ENCODE data around the gene WDR17.

The WDR17 gene

DNA sequence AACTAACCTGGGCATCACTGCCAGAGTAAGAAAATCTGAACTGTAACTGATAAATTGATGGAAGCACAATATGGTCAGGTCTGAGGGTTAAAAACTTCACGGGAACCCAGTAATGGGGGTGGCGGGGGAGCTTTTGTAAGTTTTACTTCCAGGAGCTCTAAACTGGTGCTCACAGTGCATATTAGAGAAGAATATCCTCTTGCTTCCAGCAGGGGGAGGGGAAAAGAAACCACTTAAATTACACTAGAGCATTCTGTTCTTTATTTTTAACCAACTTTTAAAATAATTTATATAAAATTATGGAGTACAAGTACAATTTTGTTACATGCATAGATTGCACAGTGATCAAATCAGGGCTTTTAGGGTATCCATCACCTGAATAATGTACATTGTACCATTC lies 33.7 kb downstream of the WDR17 start:
- DNase-seq (ENCODE audit: low read depth in 2 of 2): no peak

DNA sequence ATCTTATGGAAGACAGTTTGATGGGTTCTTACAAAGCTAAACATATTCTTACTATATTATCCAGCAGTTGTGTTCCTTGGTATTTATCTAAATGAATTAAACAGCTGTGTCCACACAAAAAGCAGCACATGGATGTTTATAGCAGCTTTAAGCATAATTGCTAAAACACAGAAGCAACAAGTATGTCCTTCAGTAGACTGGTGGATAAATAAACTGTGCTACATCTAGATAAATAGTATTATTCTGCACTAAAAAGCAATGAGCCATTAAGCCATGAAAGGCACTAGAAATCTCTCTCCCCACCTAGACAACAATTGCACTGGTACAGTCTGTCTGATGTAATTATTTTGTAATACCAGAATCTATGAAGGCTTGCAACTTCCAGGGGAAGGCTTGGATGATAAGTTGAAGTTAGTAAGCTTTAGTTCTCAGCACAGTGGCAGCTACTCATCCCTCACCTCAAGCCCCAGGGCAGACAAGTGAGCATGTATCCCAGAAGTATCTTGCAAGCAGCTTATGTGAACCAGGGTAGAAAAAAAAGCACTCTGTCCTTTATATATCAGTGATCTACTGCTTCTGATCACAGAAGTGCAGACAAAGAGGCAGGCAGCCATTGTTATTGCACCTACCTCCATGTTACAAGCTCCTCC lies 36.9 kb downstream of the WDR17 start:
- no peak for DNase-seq (ENCODE audit: low read depth in 2 of 2)

DNA sequence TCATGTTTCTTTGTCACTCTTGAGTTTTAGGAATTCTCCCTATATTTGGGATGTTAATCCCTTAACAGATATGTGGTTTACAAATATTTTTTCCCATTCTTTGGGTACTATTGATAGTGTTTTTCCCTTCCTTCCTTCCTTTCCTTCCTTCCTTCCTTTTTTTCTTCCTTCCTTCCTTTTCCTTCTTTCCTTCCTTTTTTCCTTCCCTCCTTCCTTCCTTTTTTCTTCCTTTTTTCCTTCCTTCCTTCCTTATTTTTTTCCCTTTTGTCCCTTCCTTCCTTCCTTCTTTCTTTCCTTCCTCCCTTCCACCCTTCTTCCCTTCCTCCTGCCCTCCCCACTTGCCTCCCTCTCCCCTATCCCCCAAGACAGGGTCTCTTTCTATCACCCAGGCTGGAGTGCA lies 42.1 kb downstream of the WDR17 start:
- no peak for DNase-seq (ENCODE audit: low read depth in 2 of 2)

DNA sequence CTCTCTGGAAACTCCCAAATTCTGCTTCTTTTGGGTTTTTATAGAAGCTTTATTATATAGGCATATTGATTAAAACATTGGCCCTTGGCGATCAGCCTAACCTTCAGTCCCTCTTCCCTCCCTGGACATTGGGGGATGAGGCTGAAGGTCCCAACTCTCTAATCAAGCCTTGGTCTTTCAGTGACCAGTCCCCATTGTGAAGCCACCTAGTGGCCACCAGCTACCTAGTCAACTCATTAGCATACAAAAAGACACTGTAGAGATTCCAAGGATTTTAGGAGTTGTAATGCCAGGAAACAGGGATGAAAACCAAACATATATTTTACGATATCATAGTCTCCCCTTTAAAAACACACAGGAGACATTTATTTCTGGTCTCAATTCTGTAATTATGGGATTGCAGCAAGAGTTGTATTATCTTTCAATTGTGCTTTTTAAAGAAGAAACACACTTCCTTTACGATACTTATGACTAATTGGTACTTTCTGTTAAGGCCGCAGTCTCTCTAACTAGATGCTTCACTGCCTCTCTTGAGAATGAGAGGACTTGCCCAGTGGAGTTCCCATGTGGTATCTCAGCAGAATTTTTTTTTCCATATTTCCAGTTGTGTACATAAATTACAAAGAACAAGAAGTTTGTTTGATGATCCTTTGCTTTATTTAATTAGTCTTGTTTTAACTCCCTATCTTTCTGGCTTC lies 58.2 kb downstream of the WDR17 start:
- no peak for DNase-seq (ENCODE audit: low read depth in 2 of 2)

DNA sequence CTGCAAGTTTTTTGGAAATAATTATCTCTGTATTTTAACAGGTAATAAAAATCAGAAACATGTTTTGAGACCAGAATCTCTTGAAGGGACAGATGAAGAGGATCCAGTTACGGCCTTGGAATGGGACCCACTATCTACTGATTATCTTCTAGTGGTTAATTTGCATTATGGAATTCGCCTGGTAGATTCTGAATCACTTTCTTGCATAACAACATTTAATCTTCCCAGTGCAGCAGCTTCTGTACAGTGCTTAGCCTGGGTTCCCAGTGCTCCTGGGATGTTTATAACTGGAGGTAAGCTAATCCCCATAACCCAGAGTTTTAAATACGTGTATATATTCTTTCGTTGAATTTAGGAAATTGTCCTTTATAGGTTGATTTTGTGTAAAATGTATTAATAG lies 59.4 kb downstream of the WDR17 start:
- DNase-seq (ENCODE audit: low read depth in 2 of 2): no peak

DNA sequence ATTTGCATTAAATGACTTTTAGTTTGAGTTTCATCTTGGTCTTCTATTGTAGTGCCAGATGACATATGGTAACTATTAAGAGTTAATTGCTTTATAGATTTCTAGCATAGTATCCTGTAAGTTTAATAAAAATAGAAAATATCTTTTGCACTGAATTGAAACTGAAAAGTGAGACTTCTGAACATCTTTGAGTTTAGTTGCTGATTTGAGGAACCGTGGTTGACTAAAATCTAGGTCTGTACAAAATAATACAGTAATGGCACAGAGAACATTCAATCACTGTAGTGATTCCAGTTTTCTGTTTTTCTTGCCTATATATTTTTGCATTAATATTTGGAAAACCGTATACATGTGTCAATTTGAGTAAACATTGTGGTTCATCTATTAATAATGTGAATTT lies 69.0 kb downstream of the WDR17 start:
- DNase-seq (ENCODE audit: low read depth in 2 of 2): no peak

DNA sequence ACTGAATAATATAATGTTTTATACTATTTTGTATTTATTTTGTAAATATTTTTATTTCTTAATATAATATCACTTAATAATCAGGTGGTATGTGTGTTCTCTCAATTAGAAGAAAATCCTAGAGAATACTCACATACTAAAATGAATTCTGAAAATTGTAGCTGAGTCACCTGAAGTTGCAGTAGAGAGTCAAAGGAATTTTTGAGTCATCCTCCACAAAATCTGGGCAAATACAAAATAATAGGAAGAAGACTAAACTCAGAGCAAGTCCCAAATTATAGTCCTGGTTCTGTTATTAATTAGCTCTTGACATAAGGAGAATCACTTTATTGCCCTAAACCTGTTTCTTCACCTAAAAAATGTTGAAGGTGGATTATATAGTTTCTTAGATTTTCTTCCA lies 72.0 kb downstream of the WDR17 start:
- no peak for DNase-seq (ENCODE audit: low read depth in 2 of 2)

DNA sequence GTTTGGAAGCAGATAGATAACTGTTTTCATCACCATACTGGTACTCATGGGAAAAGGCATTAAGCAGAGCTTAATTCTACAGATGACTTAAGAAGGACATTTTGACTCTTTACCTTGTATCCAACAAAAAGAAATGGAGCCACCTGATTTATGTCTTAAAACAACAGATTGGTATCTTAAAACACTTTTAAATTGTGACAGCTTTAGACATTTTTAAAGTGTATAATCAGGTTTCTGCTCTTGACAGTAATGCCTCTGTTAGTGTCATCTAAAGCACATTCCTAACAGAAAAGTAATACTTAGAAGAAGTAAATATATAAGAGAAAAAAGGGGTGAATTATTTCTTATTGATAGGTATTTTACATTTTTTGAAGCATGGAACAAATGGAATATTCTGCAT lies 73.9 kb downstream of the WDR17 start:
- no peak for DNase-seq (ENCODE audit: low read depth in 2 of 2)

DNA sequence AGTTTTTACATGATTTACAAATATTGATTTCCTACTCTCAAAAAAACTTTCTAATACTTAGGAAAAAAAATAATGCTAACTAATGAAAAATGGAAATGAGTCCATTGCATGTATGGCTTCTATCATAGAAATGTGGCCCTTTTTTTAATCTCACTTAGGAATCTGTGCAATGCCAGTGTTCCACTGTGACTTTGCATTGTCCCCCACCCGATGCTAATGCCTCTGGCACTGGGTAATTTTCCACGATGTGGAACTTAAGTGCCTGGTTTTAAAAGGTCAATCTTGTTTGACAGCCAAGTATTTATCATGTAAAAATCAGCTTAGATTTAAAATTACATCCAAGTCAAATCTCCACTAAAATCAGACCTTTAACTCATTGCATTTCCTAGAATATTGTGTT lies 76.6 kb downstream of the WDR17 start:
- no peak for DNase-seq (ENCODE audit: low read depth in 2 of 2)

DNA sequence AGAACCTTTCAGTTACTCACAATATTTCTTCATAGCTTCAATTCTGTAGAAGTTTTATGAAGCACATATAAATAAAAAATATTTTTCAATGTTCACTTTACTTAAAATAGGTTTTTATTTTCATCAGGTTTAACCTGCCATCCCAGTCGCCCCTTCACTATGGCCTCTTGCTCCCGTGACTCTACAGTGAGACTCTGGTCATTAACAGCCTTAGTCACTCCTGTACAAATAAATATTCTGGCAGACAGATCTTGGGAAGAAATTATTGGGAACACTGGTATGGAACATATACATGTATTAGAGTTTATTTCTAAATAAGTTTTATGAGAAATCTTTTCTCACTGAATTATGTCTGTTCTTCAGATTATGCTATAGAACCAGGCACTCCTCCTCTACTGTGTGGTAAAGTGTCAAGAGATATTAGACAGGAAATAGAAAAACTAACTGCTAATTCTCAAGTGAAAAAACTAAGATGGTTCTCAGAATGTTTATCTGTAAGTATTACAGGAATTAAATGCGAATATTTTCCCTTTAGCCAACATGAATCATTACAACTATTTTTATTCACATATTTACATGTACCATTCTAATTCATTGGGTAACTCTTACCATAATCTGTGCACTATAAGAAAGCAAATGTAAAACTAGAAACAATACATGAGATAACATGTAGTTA lies 84.2 kb downstream of the WDR17 start:
- DNase-seq (ENCODE audit: low read depth in 2 of 2): no peak

DNA sequence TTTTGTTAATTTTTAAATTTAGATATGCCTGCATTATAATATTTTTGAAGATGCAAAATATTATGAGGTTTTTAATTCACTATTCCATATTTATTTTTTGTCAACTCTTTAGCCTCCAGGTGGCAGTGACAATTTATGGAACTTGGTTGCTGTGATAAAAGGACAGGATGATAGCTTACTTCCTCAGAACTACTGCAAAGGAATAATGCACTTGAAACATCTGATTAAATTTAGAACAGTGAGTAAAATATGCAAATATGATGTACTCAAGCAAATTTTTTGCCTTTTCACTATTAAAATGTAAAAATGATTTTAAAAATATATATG lies 84.7 kb downstream of the WDR17 start:
- DNase-seq (ENCODE audit: low read depth in 2 of 2): no peak

DNA sequence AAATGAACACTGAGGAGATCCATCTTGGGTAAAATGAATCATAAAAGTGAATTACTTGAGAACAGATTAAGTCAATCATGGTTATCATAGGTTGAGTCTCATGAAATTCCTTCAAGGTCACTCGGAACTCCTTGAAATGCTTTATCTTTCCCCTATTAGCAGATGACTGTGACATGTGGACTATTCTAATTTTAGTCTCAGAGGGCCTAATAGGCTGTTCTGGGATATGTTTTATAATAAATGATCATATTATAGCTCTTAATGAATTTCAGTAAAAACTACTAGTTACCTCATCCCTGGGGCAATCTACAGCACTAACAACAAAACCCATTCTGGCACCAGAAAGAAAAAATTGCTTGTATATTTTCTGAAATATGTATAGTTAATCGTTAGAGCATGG lies 85.1 kb downstream of the WDR17 start:
- no peak for DNase-seq (ENCODE audit: low read depth in 2 of 2)

DNA sequence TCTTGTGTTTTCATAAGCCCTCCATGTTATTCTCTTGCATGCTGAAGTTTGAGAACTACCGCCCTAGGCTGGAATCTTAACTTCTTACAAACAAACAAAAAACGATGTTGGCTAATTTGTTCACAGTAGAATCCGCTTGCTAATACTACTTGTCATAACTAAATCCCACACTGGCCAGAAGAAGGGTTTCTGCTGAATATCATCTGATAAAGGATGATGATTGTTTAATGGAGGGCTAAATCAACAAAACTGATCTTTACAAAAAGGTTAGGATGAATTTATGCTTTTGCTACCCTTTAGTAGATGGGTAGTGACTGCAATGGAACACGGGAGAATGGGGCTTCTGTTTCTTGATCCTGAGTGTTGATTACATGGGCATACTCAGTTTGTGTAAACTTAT lies 87.5 kb downstream of the WDR17 start:
- DNase-seq (ENCODE audit: low read depth in 2 of 2): no peak

DNA sequence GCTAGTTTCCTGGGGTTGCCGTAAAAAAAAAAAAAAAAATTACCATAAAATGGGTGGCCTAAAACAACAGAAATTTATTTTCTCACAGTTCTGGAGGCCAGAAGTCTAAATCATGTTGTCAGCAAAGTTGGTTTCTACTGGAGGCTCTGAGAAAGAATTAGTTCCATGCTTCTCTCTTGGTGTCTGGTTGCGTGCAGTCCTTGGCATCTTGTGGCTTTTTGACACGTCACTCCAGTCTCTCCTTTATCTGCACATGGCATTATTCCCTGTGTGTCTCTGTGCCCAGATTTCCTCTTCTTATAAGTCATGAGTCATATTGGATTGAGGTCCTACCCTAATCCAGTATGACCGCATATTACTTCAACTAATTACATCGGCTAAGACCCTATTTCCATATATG lies 91.0 kb downstream of the WDR17 start:
- DNase-seq (ENCODE audit: low read depth in 2 of 2): no peak

DNA sequence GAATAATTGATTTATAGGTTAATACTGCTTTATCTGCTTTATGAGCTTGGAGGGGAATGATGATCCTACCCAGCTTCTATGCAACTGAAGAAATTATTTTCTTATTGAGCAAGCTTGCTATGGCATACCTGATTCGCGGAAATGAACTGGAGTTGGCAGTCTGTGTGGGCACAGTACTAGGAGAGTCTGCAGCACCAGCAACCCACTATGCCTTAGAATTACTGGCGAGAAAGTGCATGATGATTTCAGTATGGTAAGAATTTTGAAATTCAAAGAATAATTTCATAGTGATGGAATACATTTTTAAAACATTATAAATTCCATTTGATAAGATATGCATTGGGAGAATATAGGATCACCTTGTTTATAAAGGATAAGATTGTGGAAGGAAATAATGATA lies 97.4 kb downstream of the WDR17 start:
- no peak for DNase-seq (ENCODE audit: low read depth in 2 of 2)

DNA sequence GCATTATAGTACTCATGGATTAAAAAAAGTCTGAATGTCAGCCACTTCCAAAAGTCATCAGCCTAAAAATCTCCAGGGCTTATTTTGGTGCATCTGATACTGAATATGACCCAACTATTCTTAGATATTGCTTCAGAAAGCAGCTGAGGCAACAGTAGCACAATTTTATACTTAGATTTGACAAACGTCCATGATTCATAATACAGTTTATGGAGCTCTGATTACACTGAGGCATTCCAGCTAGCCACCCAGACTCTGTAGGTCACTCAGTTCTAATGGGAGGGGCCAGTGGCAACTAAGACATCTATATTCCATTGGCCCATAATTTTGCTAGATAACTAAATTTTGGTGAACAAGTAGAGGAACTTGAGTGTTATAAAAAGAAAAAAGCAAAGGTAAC lies 119.4 kb downstream of the WDR17 start:
- DNase-seq (ENCODE audit: low read depth in 2 of 2): no peak

DNA sequence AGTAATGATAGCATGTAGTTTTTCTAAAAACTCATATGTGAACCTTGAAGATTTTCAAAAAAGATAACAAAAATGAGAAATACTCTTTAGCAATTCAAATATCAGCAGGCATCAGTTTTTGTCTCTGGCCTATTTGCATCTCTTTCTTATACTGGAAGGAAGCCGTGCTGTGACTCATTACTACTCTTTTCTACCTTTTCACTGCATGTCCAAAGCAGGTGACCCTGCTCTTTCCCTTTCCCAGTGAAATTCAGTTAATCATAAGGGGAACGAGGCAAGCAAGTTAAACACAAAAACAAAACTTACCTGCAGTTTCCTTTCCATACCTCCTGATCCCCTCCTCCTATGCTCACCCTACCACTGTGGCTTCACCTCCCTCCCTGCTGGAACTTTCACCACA lies 120.4 kb downstream of the WDR17 start:
- DNase-seq (ENCODE audit: low read depth in 2 of 2): no peak

DNA sequence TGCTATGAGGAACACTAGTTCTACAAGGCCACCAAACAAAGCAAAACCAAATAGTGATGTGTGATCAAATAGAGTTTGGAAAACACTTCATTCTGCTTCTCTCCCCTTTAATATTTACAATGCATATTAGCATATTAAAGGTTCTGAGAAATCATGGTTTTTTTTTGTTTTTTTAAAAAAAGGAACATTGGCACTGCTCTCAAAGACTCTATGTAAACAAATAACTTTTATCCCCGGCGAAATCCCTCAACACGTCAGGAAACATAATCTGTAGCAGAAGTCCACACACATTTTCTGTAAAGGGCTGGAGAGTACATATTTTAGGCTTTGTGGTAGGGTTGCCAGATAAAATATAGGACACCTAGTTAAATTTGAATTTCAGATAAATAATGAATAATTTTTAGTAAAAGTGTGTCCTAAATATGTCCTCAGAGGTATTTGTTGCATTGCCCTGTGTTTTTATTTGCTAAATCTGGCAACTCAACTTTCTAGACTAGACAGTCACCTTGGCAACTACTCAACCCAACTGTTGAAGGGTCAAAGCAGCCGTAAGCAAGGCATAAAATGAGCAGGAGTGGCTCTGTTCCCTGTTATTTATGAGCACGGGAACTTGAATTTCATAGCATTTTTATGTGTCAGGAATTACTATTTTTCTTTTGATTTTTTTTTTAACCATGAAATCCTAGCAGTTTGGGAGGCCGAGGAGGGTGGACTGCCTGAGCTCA lies 121.2 kb downstream of the WDR17 start:
- DNase-seq (ENCODE audit: low read depth in 2 of 2): no peak

DNA sequence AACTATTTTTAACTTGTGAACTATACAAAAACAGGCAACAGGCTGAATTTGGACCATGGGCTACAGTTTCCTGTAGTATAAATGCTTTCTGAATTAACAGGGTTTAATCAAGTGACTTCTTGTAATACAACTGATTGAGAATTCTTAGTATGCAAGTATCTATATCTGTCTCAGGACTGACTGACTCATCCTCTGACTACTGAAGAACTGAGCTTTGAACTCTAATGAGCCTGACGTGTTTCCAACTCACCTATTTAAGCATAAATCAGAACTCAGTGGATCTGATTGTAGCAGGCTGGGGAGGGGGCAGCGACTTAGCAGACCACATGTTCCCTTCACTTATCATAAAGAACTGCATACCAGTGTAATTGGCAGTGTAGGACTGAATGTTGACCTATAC lies 122.0 kb downstream of the WDR17 start:
- DNase-seq (ENCODE audit: low read depth in 2 of 2): no peak

DNA sequence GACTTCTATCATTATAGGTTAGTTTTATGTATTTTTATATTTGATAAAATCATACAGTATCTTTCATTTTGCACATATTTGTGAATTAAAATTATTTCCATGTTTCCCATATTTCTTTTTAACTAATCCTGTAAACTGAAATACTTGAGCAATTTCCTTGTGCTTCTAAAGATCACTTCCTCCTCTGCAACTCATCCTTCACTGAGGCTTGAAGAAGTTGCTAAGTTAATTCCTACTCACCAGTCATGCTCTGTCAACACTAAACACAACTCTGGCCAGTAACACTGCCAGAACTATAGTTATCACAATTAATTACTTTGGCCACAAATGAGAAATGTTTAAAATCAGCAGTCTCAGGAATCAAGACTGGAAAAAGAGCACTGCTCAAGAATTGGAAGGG lies 123.0 kb downstream of the WDR17 start:
- DNase-seq (ENCODE audit: low read depth in 2 of 2): no peak

DNA sequence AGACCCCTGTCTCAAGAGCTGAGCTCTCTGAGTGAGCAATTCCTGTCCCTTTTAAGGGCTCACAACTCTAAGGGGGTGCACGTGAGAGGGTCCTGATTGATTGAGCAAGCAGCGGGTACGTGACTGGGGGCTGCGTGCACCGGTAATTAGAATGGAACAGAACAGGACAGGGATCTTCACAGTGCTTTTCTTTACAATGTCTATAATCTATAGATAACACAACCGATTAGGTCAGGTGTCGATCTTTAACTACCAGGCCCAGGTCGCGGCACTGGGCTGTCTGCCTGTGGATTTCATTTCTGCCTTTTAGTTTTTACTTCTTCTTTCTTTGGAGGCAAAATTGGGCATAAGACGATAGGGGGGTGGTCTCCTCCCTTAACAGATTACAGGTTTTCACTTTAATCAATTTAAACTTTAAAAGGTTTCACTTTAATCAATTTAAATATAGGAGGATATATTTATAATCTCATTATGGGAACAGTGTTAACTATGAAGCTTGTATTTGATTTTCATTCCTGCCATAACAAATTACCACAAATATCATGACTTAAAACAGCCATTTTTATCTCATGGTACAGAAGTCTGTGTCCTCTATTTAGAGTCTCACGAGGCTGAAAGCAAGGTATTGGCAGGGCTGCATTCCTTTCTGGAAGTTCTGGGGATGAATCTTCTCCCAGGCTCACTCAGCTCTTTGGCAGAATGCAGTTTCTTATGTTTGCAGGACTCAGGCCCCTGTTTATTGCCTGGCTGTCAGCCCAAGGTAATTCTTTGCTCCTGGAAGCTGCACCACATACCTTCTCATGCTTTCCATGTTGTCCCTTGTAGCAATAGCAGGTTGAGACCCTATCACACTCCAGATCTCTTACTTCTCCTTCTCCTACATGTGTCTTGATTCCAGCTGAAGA lies 124.5 kb downstream of the WDR17 start:
- no peak for DNase-seq (ENCODE audit: low read depth in 2 of 2)

DNA sequence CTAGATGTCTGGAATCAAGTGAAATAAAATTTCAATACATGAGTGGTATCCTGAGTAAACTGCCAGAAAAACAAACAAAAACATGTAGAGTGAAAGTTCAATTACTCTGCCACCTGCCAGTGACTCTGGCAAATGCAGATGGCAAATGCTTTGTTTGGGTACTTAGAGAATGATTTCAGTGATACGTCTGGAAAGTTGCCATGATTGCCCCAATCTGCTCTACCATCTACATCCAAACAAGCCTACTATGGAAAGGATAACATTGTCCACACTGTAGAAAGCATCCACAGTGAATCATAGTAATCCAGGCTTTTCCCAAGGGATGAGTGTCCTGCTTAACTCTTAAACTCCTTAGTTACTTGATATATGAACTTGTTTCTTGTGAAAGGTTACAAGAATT lies 126.3 kb downstream of the WDR17 start:
- no peak for DNase-seq (ENCODE audit: low read depth in 2 of 2)
